Cardiac muscle cell (in vitro differentiated cells and primary cell): Measurements from ENCODE around the gene PHLDA2. TPM values are rescaled to one million over a fixed set of nuclear protein-coding genes. Genes with fewer than 3 reads are reported as not detected.
"Not testable (repeated sequence)": the region's sequence is repeated elsewhere in the genome, so short reads cannot be mapped to it uniquely, and the experiment has no call there.

ENCODE experiments used
- DNase-seq, 2 donors: peaks; one replicate each; pipeline versions ENCODE4 v3.0.0 to v3.0.0-alpha.2; 2010 to 2017; ENCODE audit warnings: low read depth in 1 of 2, low spot score in 1 of 2
- H3K27ac ChIP-seq: fragments of 200-600 bp; sonication (generic); 2 replicates; pipeline ENCODE4 v1.5.1; 2016
- H3K27me3 ChIP-seq: fragments of 200-600 bp; sonication (generic); 2 replicates; pipeline ENCODE4 v1.6.0; 2016; ENCODE audit warnings: control low read depth
- H3K36me3 ChIP-seq: fragments of 200-600 bp; sonication (generic); 2 replicates; pipeline ENCODE4 v1.5.1; 2016; ENCODE audit warnings: control low read depth
- H3K4me1 ChIP-seq: fragments of 200-600 bp; sonication (generic); 2 replicates; pipeline ENCODE4 v1.8.1; 2017; ENCODE audit warnings: low read depth, mild to moderate bottlenecking, mixed run types
- H3K4me3 ChIP-seq: fragments of 200-600 bp; sonication (generic); 2 replicates; pipeline ENCODE4 v1.5.1; 2016; ENCODE audit warnings: mild to moderate bottlenecking
- H3K9me3 ChIP-seq: fragments of 200-600 bp; sonication (generic); 2 replicates; pipeline ENCODE4 v1.5.1; 2017; ENCODE audit warnings: low read depth, mild to moderate bottlenecking, control low read depth
- polyA plus RNA-seq: library from polyadenylated mRNA; unstranded; fragments of >200 nt; fragmentation: Nextera tagmentation; extraction: Ambion mirVana; gene quantifications from 2 replicates; pipeline ENCODE4 v1.2.1, GENCODE V29; 2016
- total RNA-seq: library from RNA; depleted of rRNA; stranded (reverse); fragments of >200 nt; gene quantifications from 2 replicates; pipeline ENCODE4 v1.2.3, GENCODE V29; 2016
- TF ChIP-seq, protein P1 (sequence below): IDR thresholded peaks from 2 replicates; pipeline ENCODE4 v1.5.1; 2012; ENCODE audit warnings: low read depth, mild to moderate bottlenecking, low read length

Gene PHLDA2
- total and polyA plus RNA-seq, 2 experiments from 2014 or later: 0.73 to 1.1 TPM

DNA sequence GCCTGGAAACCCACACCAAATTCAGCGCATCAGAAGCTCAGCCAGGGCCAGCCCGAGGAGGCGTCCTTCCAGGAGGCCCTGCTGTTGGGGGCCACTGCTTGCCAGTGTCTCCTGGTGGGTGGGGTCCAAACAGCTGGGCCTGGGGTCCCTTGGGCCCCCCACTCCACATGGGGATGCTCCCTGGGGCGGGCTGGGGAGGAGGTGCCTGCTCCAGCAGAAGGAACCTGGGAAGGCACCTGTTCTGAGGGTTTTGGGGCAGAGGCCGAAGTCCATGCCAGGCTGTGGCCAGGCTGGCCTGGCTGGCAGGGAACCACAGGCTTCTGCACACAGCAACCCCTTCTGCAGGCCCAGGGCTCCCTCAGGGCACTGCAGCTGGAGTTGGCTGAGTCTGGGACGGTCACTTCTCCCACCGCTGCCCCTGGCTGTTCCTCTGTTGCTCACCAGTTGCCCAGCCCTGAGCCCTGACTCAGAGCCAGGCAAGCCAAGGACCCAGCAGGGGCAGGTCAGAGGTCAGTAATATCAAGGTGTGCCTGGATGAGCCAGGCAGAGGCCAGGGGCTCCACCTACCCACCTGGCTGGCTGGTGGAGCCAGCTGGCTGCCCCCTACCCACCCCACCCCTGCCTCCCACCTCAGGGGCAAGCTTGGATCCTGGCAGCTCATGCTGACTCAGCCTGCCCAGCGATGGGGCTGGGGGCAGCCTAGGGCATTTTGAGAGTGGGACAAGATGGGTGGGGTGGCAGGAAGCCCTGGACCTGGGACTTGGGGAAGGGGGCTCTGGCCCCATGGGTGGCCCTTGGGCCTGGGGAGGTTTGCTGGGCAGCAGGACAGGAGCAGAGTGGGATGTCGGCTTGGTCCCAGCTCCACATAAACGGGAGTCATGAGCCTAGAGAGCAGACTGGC, 12.0 kb upstream of the PHLDA2 start:
- peak overlapping the region; percentile 30 for H3K27ac ChIP-seq
- TF ChIP-seq, protein P1, sequence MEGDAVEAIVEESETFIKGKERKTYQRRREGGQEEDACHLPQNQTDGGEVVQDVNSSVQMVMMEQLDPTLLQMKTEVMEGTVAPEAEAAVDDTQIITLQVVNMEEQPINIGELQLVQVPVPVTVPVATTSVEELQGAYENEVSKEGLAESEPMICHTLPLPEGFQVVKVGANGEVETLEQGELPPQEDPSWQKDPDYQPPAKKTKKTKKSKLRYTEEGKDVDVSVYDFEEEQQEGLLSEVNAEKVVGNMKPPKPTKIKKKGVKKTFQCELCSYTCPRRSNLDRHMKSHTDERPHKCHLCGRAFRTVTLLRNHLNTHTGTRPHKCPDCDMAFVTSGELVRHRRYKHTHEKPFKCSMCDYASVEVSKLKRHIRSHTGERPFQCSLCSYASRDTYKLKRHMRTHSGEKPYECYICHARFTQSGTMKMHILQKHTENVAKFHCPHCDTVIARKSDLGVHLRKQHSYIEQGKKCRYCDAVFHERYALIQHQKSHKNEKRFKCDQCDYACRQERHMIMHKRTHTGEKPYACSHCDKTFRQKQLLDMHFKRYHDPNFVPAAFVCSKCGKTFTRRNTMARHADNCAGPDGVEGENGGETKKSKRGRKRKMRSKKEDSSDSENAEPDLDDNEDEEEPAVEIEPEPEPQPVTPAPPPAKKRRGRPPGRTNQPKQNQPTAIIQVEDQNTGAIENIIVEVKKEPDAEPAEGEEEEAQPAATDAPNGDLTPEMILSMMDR: no peak
- H3K27me3 ChIP-seq: no peaks in the 10 kb centered on the region
- DNase-seq: no peak
- no peaks in the 10 kb centered on the region for H3K9me3 ChIP-seq
- H3K36me3 ChIP-seq: peaks cover 11% of the 10 kb centered on the region
- peaks cover 11% of the 10 kb centered on the region for H3K4me1 ChIP-seq
- H3K4me3 ChIP-seq: no peak overlapping the region

DNA sequence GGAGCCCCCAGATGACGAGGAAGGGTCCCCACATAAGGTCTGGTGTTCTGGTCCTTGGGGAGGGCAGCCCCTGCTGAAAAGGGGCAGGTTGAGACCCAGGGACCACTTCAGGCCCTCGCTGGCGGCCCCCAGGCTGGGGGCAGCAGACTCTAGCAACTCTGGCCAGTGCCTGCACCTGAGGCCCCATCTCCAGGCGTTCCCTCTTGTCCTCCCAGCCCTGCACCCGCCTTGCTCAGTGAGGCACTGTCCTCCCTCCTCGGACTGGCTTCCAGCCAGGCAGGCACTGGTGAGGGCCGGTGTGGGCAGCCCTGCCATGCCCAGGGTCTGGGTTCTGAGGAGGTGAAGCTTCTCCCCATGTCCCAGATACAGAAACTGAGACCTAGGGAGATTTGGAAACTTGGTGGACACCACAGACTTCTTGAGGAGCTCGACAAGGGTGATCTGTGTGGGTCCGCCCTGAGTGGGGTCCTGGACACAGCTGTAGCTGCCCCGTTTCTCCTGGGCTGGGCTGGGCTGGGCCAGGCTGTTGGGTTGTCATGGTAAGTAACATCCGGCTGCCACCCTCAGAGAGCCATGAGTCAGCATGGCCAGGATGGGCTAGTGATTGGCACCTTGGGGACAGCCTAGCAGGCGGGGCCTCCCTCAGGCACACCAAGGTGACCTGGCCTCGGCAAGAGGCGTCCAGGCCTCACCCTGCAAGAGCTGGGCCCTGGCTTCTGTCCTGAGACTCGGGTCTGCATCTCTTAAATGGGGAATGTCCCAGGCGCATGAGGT, 11.1 kb upstream of the PHLDA2 start:
- Histone ChIP-seq H3K27ac (peak overlapping the region; percentile 30), H3K4me1 (peaks cover 4% of the 10 kb centered on the region), H3K4me3 (no peak overlapping the region), H3K36me3 (peaks cover 11% of the 10 kb centered on the region), H3K27me3 (no peaks in the 10 kb centered on the region), H3K9me3 (no peaks in the 10 kb centered on the region)
- DNase-seq: peak in 1 of 2 donors; percentile 18
- TF ChIP-seq, protein P1: no peak

DNA sequence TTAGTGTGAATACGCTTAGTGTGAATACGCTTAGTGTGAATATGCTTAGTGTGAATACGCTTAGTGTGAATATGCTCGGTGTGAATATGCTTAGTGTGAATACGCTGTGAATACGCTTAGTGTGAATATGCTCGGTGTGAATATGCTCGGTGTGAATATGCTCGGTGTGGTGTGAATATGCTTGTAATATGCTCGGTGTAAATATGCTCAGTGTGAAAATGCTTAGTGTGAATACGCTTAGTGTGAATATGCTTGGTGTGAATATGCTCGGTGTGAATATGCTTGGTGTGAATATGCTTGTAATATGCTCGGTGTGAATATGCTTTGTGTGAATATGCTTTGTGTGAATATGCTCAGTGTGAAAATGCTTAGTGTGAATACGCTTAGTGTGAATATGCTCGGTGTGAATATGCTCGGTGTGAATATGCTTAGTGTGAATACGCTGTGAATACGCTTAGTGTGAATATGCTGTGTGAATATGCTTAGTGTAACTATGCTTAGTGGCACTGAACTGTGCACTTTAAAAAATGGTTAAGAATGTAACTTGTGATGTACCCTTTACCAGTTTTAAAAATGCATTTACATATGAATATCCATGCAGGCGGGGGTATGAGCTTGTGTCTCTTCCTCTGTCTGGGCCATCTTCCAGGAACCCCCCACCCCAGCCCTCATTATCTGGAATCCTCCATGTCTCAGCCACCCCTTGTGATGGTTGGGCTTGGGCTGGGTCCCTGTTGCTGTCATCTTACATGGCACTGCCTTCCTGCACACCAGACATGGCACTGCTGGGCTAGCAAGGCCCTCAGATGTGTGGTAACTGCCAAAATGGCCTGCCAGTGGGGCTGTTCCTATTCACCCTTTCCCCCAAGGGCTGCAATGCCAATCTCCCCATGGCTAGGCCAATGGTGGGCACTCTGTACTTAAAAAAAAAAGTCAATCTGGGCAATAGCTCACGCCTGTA, 9.5 kb upstream of the PHLDA2 start:
- H3K36me3 ChIP-seq, DNase-seq, H3K4me3 ChIP-seq: not testable (repeated sequence)

DNA sequence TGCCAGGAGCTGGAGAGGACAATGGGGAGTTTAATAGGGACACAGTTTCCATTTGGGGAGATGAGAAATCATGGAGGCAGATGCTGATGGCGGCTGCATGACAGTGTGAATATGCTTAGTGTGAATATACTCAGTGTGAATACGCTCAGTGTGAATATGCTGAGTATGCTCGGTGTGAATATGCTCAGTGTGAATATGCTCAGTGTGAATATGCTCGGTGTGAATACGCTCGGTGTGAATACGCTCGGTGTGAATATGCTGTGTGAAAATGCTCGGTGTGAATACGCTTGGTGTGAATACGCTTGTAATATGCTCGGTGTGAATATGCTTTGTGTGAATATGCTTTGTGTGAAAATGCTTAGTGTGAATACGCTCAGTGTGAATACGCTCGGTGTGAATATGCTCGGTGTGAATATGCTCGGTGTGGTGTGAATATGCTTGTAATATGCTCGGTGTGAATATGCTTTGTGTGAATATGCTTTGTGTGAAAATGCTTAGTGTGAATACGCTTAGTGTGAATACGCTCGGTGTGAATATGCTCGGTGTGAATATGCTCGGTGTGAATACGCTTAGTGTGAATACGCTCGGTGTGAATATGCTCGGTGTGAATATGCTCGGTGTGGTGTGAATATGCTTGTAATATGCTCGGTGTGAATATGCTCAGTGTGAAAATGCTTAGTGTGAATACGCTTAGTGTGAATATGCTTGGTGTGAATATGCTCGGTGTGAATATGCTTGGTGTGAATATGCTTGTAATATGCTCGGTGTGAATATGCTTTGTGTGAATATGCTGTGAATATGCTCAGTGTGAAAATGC, 8.6 kb upstream of the PHLDA2 start:
- H3K4me1 ChIP-seq, H3K36me3 ChIP-seq, H3K9me3 ChIP-seq, H3K27ac ChIP-seq, H3K4me3 ChIP-seq, H3K27me3 ChIP-seq: not testable (repeated sequence)
- peak in 1 of 2 donors; percentile 19 for DNase-seq

More for the DNA sequence above, 9.5 kb upstream of the PHLDA2 start:
- H3K27me3 ChIP-seq, H3K27ac ChIP-seq, H3K9me3 ChIP-seq, H3K4me1 ChIP-seq: not testable (repeated sequence)

DNA sequence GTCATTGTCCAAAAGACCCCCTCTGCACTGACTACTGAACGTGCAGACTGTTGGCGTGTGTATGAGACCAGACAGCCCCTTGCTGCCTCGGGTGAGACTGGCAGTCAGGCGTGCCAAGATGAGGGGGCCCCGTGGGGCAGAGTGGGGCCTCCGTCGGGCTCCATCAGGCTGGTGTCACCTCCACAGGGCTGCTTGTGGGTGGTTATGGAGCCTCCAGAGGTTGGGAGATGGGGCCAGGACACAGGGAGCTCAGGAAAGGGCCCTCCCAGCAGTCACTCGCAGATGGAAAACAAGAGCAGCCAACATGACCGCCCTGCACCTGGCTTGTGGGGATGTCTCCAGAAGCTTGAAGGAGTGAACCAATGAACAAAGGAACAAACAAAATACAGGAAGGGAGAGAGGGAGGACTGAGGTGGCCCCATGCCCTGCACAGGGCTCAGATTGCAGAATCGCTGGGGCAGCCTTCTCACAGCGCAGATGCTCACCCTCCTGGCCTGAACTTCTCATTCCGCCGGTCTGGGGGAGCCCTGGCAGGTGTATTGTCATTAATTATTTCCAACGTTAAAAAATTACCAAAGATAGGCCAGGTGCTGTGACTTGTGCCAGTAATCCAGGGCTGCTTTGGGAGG, 5.5 kb upstream of the PHLDA2 start:
- H3K4me3 ChIP-seq: no peak overlapping the region
- H3K9me3 ChIP-seq: no peaks in the 10 kb centered on the region
- peaks cover 23% of the 10 kb centered on the region for H3K27me3 ChIP-seq
- peaks cover 2% of the 10 kb centered on the region for H3K4me1 ChIP-seq
- no peaks in the 10 kb centered on the region for H3K36me3 ChIP-seq
- TF ChIP-seq, protein P1: no peak
- no peak for DNase-seq
- no peak overlapping the region for H3K27ac ChIP-seq
